Measurements from ENCODE around the gene SMAD7.

SMAD7 gene

DNA sequence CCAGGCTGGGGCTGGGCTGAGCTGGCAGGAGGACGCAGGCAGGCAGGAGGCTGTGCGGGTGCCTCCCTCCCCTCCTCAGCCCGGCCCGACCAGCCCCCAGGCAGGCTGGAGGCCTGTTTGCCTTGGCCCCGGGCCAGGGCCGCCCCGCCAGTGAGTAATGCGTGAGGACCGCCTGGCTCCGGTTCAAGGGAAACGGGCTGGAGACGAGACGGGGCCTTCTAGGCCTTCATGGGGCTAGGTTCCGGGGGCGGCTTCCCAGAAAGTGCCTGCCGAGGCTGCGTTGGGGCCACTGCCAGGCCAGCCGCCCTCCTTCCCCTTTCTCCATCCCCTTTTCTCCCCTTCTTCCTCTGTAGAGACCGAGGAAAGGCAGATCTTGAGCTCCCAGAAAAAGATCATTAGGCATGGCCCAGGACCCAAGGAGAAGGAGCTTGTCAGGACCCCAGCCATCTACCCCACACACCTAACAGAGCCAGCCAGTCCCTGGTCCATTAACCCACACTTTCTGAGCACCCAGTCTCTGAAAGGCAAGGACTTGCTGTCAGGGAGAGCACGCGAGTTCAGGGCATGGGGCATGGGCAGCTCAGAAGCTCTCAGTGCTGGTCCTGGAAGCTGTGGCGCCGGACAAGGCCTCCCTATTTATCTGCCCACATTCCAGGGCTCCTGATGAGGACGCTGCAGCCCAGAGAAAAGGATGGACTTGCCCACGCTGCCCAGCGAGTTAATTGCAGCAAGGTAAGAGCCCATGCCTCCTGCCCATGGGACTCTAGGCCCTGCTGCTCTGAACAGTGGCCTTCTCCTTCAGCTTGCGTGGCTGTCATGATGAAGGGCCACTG is 48.5 kb downstream of the SMAD7 start:
- CTCF ChIA-PET = interaction anchor here (1.8 kb wide), 1 partner anchor 20 kb away, joined by 4 read pairs; no protein-coding TSS in a partner anchor
- DNase-seq (ENCODE audit: low read depth, low spot score) = peak; percentile 61
- POLR2A ChIA-PET = interaction anchor here (0.5 to 1.4 kb wide), 3 partner anchors 22 to 497 kb away, joined by 3 to 6 read pairs (median 3); no protein-coding TSS in a partner anchor
- TF ChIP-seq, protein P1, sequence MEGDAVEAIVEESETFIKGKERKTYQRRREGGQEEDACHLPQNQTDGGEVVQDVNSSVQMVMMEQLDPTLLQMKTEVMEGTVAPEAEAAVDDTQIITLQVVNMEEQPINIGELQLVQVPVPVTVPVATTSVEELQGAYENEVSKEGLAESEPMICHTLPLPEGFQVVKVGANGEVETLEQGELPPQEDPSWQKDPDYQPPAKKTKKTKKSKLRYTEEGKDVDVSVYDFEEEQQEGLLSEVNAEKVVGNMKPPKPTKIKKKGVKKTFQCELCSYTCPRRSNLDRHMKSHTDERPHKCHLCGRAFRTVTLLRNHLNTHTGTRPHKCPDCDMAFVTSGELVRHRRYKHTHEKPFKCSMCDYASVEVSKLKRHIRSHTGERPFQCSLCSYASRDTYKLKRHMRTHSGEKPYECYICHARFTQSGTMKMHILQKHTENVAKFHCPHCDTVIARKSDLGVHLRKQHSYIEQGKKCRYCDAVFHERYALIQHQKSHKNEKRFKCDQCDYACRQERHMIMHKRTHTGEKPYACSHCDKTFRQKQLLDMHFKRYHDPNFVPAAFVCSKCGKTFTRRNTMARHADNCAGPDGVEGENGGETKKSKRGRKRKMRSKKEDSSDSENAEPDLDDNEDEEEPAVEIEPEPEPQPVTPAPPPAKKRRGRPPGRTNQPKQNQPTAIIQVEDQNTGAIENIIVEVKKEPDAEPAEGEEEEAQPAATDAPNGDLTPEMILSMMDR (IDR thresholded peaks at IDR 0.05; ENCODE audit: insufficient read depth, low read length, missing control alignments) = no peak
- H3K4me3 ChIP-seq (ENCODE audit: low read depth, low read length) = no peak overlapping the region

DNA sequence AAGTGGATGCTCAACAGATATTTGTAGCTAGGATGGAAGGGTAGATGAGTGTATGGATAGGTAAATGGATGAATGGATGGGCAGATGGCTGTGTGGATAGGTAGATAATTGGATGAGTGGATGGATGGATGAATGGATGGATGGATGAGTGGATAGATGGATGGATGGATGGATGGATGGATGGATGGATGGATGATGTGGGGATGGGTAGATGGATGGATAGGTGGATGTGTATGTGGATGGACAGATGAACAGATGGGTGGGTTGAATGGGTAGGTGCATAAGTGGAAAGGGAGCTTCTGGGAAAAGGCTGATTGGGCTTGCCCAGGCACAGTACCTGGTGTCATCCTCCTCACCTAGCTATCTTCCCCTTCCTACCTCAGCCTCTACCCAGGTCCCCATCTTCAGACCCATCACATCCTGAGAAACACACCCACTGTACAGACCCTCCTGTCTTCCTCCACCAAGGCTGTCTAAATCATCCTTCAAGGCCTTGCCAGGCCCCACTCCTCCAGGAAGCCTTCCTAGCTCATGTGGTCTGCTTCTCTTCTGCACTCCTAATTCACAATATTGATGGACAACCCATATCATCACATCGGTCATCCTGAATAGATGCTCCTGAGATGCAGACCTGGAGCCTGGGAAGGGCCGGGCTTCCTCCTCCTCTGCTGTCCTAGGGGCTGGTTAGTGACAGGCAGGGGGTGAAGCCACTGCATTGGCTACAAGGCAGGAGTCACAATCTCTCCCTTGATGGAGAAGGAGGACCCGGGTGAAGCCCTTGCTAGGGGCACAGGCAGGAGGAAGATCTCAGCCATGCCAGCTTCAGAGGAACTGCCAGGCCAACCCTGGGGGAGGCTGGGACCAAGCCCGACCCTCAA is 49.4 kb downstream of the SMAD7 start:
- no peak overlapping the region for H3K4me3 ChIP-seq (ENCODE audit: low read depth, low read length)
- ChIA-PET CTCF (interaction anchor here (0.8 to 1.8 kb wide), 3 partner anchors 15 to 50 kb away, joined by 3 to 4 read pairs (median 3); no protein-coding TSS in a partner anchor), POLR2A (interaction anchor here (0.6 to 1.4 kb wide), 3 partner anchors 23 to 496 kb away, joined by 3 to 6 read pairs (median 3); no protein-coding TSS in a partner anchor)
- TF ChIP-seq, protein P1 (IDR thresholded peaks at IDR 0.05; ENCODE audit: insufficient read depth, low read length, missing control alignments) = no peak
- DNase-seq (ENCODE audit: low read depth, low spot score) = no peak

DNA sequence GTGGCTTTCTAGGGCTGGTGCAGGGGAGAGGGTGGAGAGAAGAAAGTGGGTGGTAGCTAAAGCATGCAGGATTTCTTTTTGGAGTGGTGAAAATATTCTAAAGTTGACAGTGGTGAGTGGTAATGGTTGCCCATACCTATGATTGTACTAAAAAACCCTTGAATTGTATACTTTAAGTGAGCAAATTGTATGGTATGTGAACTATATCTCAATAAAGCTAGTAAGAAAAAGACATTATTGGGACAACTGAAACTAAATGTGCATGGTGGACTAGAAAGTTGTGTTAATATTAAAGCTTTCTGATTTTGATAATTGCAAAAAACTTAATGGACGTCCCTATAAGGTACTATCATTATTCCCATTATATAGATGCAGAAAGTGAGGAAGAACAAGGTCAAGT is 50.3 kb downstream of the SMAD7 start:
- TF ChIP-seq, protein P1 (IDR thresholded peaks at IDR 0.05; ENCODE audit: insufficient read depth, low read length, missing control alignments) = no peak
- no peak for DNase-seq (ENCODE audit: low read depth, low spot score)
- ChIA-PET CTCF (interaction anchor here (1.4 kb wide), 1 partner anchor 15 kb away, joined by 3 read pairs; no protein-coding TSS in a partner anchor), POLR2A (no interaction called here)
- H3K4me3 ChIP-seq (ENCODE audit: low read depth, low read length) = no peak overlapping the region

DNA sequence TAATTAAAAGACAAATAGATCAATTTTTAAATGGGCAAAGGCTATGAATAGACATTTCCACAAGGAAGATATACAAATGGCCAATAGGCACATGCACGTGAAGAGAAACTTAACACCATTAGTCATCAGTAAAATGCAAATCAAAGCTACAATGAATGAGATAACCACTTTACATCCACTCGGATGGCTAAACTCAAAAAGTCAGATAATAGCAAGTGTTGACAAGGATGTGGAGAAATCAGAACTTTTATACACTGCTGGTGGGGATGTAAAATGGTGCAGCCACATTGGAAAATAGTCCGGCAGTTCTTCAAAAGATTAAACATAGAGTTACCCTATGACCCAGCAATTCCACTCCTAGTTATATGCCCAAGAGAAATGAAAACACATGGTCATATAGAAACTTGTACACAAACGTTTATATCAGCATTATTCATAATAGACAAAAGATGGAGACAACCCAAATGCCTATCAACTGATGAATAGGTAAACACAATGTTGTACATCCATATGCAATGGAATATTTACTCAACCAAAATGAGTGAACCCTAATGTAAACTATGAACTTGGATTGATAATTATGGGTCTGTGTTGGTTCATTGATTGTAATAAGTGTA is 51.1 kb downstream of the SMAD7 start:
- CTCF ChIA-PET = no interaction called here
- DNase-seq (ENCODE audit: low read depth, low spot score) = no peak
- H3K4me3 ChIP-seq (ENCODE audit: low read depth, low read length) = no peak overlapping the region
- POLR2A ChIA-PET = no interaction called here
- TF ChIP-seq, protein P1 (IDR thresholded peaks at IDR 0.05; ENCODE audit: insufficient read depth, low read length, missing control alignments) = no peak

DNA sequence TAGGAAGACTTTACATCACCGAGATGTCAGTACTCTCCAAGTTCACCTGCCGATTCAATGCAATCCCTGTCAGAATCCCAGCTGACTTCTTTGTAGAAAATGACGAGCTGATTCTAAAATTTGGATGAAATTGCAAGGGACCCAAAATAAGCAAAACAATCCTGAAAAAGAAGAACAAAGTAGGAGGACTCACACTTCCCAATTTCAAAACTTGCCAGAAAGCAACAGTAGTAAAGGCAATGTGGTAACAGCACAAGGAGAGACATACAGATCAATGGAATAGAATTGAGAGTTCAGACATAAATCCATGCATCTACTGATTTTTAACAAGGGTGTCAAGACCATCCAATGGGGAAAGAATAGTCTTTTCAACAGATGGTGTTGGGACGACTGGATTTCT is 52.2 kb downstream of the SMAD7 start:
- TF ChIP-seq, protein P1 (IDR thresholded peaks at IDR 0.05; ENCODE audit: insufficient read depth, low read length, missing control alignments) = no peak
- no peak for DNase-seq (ENCODE audit: low read depth, low spot score)
- no peak overlapping the region for H3K4me3 ChIP-seq (ENCODE audit: low read depth, low read length)
- ChIA-PET CTCF (no interaction called here), POLR2A (no interaction called here)

Data from AG04449 (cell line).